Measurements from ENCODE around the gene SNX14. TPM values are rescaled to one million over a fixed set of nuclear protein-coding genes. Genes with fewer than 3 reads are reported as not detected.

SNX14 gene
- total and polyA plus RNA-seq, 2 of the 8 experiments (the other 6 are each of a cell fraction or from before 2014, with no cell fraction given), result 11.9 to 24.2 TPM

GRCh38 chr6:85579581-85579980 lies 14.1 kb downstream of the SNX14 start (continued):
- TF ChIP-seq JUN (IDR thresholded peaks at IDR 0.05; ENCODE audit: low read depth, low read length), result no peak
- no peak for TF ChIP-seq HDAC2 (IDR thresholded peaks at IDR 0.05; ENCODE audit: borderline replicate concordance in 1 of 2, low read depth in 2 of 2, low read length in 2 of 2)
- no peak for TF ChIP-seq CTBP2 (IDR thresholded peaks at IDR 0.05; ENCODE audit: borderline replicate concordance, insufficient read depth, insufficient read length, low read length)

All from H1 (cell line).